Left ventricle myocardium inferior (tissue), 1 donor: ENCODE data around the gene PIBF1. TPM values are rescaled to one million over a fixed set of nuclear protein-coding genes. Genes with fewer than 3 reads are reported as not detected.

ENCODE experiments used
- DNase-seq: peaks from one replicate; pipeline ENCODE4 v3.0.0-alpha.2; 2020
- H3K27ac ChIP-seq: fragments of 200-600 bp; replicated peaks from 2 replicates; pipeline ENCODE4 v1.8.0; 2021
- H3K27me3 ChIP-seq: fragments of 200-600 bp; 2 replicates; pipeline ENCODE4 v1.8.0; 2021; ENCODE audit warnings: low read depth
- H3K36me3 ChIP-seq: fragments of 200-600 bp; 2 replicates; pipeline ENCODE4 v1.8.0; 2021
- H3K4me1 ChIP-seq: fragments of 200-600 bp; 2 replicates; pipeline ENCODE4 v1.8.0; 2021
- H3K4me3 ChIP-seq: fragments of 200-600 bp; 2 replicates; pipeline ENCODE4 v1.8.0; 2021; ENCODE audit warnings: mild to moderate bottlenecking, moderate library complexity
- H3K9me3 ChIP-seq: fragments of 200-600 bp; replicated peaks from 2 replicates; pipeline ENCODE4 v1.8.0; 2021
- intact Hi-C: fragments of 100-400 bp; cut with micrococcal nuclease; formaldehyde crosslinking; loops from one replicate; pipeline ENCODE4 v1.11.0; 2022
- total RNA-seq: library from RNA; stranded (reverse); fragmentation: NEBNext Ultra II Directional; extraction: Animal tissue kit (Norgen Biotek cat#: 25700); gene quantifications from one replicate; pipeline ENCODE4 v1.2.1, GENCODE V29; 2021
- TF ChIP-seq, protein P1 (sequence below): fragments of 200-600 bp; IDR thresholded peaks from 2 replicates; pipeline ENCODE4 v1.8.0; 2021; ENCODE audit warnings: antibody characterized with exemption, mild to moderate bottlenecking, borderline replicate concordance
- donor health status: DM: no; HTN: yes; CAD: no; lungs with severe emphysema.

The PIBF1 gene
- total RNA-seq, 1 donor from 2014 or later, result 10.8 TPM

DNA sequence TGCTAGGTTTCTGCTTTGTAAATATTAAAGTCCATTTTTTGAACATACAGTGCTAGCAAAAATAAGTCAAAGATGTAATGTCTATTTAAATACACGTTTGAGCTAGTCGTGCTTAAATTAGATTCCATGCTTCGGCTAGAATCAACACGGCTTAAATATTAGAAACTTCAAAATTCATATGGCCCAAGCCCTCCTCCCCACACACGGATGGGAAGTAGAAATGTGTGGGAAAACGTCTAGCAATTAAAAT is 276.1 kb downstream of the PIBF1 start:
- no peaks in the 10 kb centered on the region for H3K9me3 ChIP-seq
- TF ChIP-seq, protein P1, sequence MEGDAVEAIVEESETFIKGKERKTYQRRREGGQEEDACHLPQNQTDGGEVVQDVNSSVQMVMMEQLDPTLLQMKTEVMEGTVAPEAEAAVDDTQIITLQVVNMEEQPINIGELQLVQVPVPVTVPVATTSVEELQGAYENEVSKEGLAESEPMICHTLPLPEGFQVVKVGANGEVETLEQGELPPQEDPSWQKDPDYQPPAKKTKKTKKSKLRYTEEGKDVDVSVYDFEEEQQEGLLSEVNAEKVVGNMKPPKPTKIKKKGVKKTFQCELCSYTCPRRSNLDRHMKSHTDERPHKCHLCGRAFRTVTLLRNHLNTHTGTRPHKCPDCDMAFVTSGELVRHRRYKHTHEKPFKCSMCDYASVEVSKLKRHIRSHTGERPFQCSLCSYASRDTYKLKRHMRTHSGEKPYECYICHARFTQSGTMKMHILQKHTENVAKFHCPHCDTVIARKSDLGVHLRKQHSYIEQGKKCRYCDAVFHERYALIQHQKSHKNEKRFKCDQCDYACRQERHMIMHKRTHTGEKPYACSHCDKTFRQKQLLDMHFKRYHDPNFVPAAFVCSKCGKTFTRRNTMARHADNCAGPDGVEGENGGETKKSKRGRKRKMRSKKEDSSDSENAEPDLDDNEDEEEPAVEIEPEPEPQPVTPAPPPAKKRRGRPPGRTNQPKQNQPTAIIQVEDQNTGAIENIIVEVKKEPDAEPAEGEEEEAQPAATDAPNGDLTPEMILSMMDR, result no peak
- no peaks in the 10 kb centered on the region for H3K36me3 ChIP-seq
- peak overlapping the region; percentile 87 for H3K4me3 ChIP-seq
- intact Hi-C loops, result no loop called here
- peaks cover 26% of the 10 kb centered on the region for H3K4me1 ChIP-seq
- no peak overlapping the region for H3K27ac ChIP-seq
- H3K27me3 ChIP-seq, result peaks cover 37% of the 10 kb centered on the region
- DNase-seq, result no peak

GRCh38 chr13:73058432-73058735 is 276.5 kb downstream of the PIBF1 start:
- H3K4me1 ChIP-seq, result peaks cover 26% of the 10 kb centered on the region
- no peaks in the 10 kb centered on the region for H3K36me3 ChIP-seq
- TF ChIP-seq, protein P1, result no peak
- H3K27ac ChIP-seq, result peak overlapping the region; percentile 69
- H3K27me3 ChIP-seq, result peaks cover 37% of the 10 kb centered on the region
- no peak for DNase-seq
- H3K4me3 ChIP-seq, result peak overlapping the region; percentile 87
- H3K9me3 ChIP-seq, result no peaks in the 10 kb centered on the region
- intact Hi-C loops, result no loop called here

DNA sequence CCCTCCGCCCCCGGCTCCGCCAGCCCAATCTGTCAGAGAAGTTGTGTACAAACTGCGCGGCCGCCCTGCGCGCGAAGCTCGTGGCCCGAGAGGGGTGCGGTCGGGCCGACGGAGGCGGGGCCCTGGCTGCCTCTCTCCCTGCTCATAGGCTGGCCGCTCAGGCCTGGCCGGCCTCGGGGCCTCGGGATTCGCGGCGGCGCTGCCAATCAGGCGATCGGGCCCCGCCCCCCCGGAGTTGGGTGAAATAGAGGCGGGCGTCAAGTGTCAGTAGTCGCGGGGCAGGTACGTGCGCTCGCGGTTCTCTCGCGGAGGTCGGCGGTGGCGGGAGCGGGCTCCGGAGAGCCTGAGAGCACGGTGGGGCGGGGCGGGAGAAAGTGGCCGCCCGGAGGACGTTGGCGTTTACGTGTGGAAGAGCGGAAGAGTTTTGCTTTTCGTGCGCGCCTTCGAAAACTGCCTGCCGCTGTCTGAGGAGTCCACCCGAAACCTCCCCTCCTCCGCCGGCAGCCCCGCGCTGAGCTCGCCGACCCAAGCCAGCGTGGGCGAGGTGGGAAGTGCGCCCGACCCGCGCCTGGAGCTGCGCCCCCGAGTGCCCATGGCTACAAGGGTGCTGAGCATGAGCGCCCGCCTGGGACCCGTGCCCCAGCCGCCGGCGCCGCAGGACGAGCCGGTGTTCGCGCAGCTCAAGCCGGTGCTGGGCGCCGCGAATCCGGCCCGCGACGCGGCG is 277.0 kb downstream of the PIBF1 start, which contains the start of gene KLF5:
Gene KLF5, plus strand, starts transcription at position 270 of the 724 bp plus-strand sequence. Its CDS starts 323 bp downstream, at position 593.
- intact Hi-C loops, result no loop called here
- peak within 1 kb of the TSS; percentile 69 for H3K27ac ChIP-seq
- TF ChIP-seq, protein P1, result peak; percentile 1

GRCh38 chr13:73059460-73060250 is 277.7 kb downstream of the PIBF1 start:
- H3K27ac ChIP-seq, result peak overlapping the region; percentile 69
- H3K4me1 ChIP-seq, result peaks cover 26% of the 10 kb centered on the region
- H3K9me3 ChIP-seq, result no peaks in the 10 kb centered on the region
- peak; percentile 51 for DNase-seq
- peaks cover 29% of the 10 kb centered on the region for H3K27me3 ChIP-seq
- intact Hi-C loops, result no loop called here
- H3K4me3 ChIP-seq, result peak overlapping the region; percentile 87
- no peaks in the 10 kb centered on the region for H3K36me3 ChIP-seq
- TF ChIP-seq, protein P1, result peak; percentile 12

More for the DNA sequence above, 277.0 kb downstream of the PIBF1 start, which contains the start of gene KLF5:
- H3K36me3 ChIP-seq, result no peaks in the 10 kb centered on the region
- H3K9me3 ChIP-seq, result no peaks in the 10 kb centered on the region
- peaks cover 35% of the 10 kb centered on the region for H3K27me3 ChIP-seq
- DNase-seq, result peak; percentile 95
- H3K4me1 ChIP-seq, result peaks cover 26% of the 10 kb centered on the region
- H3K4me3 ChIP-seq, result peak within 1 kb of the TSS; percentile 87

GRCh38 chr13:73060251-73061160 is 278.6 kb downstream of the PIBF1 start:
- TF ChIP-seq, protein P1, result no peak
- H3K9me3 ChIP-seq, result no peaks in the 10 kb centered on the region
- no peaks in the 10 kb centered on the region for H3K36me3 ChIP-seq
- H3K27ac ChIP-seq, result peak overlapping the region; percentile 69
- DNase-seq, result no peak
- peaks cover 26% of the 10 kb centered on the region for H3K4me1 ChIP-seq
- peaks cover 23% of the 10 kb centered on the region for H3K27me3 ChIP-seq
- intact Hi-C loops, result no loop called here
- peak overlapping the region; percentile 87 for H3K4me3 ChIP-seq
